Activated CD4-positive, alpha-beta T cell treated with anti-CD3 and anti-CD28 coated beads, Interleukin-2, amount 10 ng/mL, durations not matched to agents 24 days and 14 days (primary cell): ENCODE measurements around the gene SPATA31E1. TPM values are rescaled to one million over a fixed set of nuclear protein-coding genes. Genes with fewer than 3 reads are reported as not detected.

Experiments used
- DNase-seq: peaks from one replicate; pipeline ENCODE4 v3.0.0; 2022
- H3K27ac Mint-ChIP-seq: one replicate; pipeline ENCODE4 v1.8.0; 2022; ENCODE audit warnings: mild to moderate bottlenecking, mixed read lengths
- H3K27me3 Mint-ChIP-seq: one replicate; pipeline ENCODE4 v1.8.0; 2022; ENCODE audit warnings: mixed read lengths
- H3K36me3 Mint-ChIP-seq: one replicate; pipeline ENCODE4 v1.8.0; 2022; ENCODE audit warnings: low read depth, mild to moderate bottlenecking, mixed read lengths
- H3K4me1 Mint-ChIP-seq: one replicate; pipeline ENCODE4 v1.8.0; 2021; ENCODE audit warnings: mixed read lengths
- H3K4me3 Mint-ChIP-seq: one replicate; pipeline ENCODE4 v1.8.0; 2022; ENCODE audit warnings: mild to moderate bottlenecking, moderate library complexity, mixed read lengths
- H3K9me3 Mint-ChIP-seq: one replicate; pipeline ENCODE4 v1.8.0; 2021; ENCODE audit warnings: mixed read lengths
- intact Hi-C: fragments of 100-400 bp; cut with micrococcal nuclease; formaldehyde crosslinking; loops from one replicate; pipeline ENCODE4 v1.15.1; 2023
- total RNA-seq: library from RNA; stranded (reverse); gene quantifications from 2 replicates; pipeline ENCODE4 v1.2.3, GENCODE V29; 2022

The SPATA31E1 gene
- total RNA-seq, 1 donor from 2014 or later = not detected

GRCh38 chr9:87855061-87855460 lies 27.6 kb upstream of the SPATA31E1 start:
- DNase-seq = no peak
- H3K27ac Mint-ChIP-seq = no peak overlapping the region
- peaks cover 4% of the 10 kb centered on the region for H3K9me3 Mint-ChIP-seq
- H3K27me3 Mint-ChIP-seq = no peaks in the 10 kb centered on the region
- H3K36me3 Mint-ChIP-seq = no peaks in the 10 kb centered on the region
- H3K4me1 Mint-ChIP-seq = no peaks in the 10 kb centered on the region
- no peak overlapping the region for H3K4me3 Mint-ChIP-seq
- intact Hi-C loops = no loop called here

GRCh38 chr9:87857141-87857947 lies 25.3 kb upstream of the SPATA31E1 start:
- peaks cover 2% of the 10 kb centered on the region for H3K27me3 Mint-ChIP-seq
- intact Hi-C loops = no loop called here

GRCh38 chr9:87857948-87858335 lies 24.7 kb upstream of the SPATA31E1 start:
- Mint-ChIP-seq H3K36me3 (no peaks in the 10 kb centered on the region), H3K27ac (no peak overlapping the region), H3K27me3 (peaks cover 4% of the 10 kb centered on the region), H3K4me3 (no peak overlapping the region), H3K4me1 (no peaks in the 10 kb centered on the region), H3K9me3 (peaks cover 4% of the 10 kb centered on the region)
- DNase-seq = no peak
- intact Hi-C loops = no loop called here

More at GRCh38 chr9:87857141-87857947, 25.3 kb upstream of the SPATA31E1 start:
- Mint-ChIP-seq H3K4me3 (no peak overlapping the region), H3K27ac (no peak overlapping the region), H3K9me3 (peaks cover 4% of the 10 kb centered on the region), H3K36me3 (no peaks in the 10 kb centered on the region), H3K4me1 (no peaks in the 10 kb centered on the region)
- DNase-seq = no peak

- Mint-ChIP-seq H3K36me3 (no peaks in the 10 kb centered on the region), H3K4me3 (no peak overlapping the region), H3K27ac (no peak overlapping the region), H3K9me3 (peaks cover 4% of the 10 kb centered on the region), H3K4me1 (no peaks in the 10 kb centered on the region), H3K27me3 (peaks cover 4% of the 10 kb centered on the region)
- intact Hi-C loops = no loop called here
- DNase-seq = no peak
These were observed 23.5 kb upstream of the SPATA31E1 start for GRCh38 chr9:87859137-87859536.

GRCh38 chr9:87859786-87860185 lies 22.9 kb upstream of the SPATA31E1 start:
- no peaks in the 10 kb centered on the region for H3K36me3 Mint-ChIP-seq

GRCh38 chr9:87861332-87861731 lies 21.3 kb upstream of the SPATA31E1 start:
- H3K36me3 Mint-ChIP-seq = no peaks in the 10 kb centered on the region
- intact Hi-C loops = no loop called here
- H3K9me3 Mint-ChIP-seq = peaks cover 4% of the 10 kb centered on the region
- H3K4me3 Mint-ChIP-seq = no peak overlapping the region
- no peak overlapping the region for H3K27ac Mint-ChIP-seq
- H3K4me1 Mint-ChIP-seq = no peaks in the 10 kb centered on the region
- no peak for DNase-seq
- peaks cover 6% of the 10 kb centered on the region for H3K27me3 Mint-ChIP-seq

More at GRCh38 chr9:87859786-87860185, 22.9 kb upstream of the SPATA31E1 start:
- H3K27me3 Mint-ChIP-seq = peaks cover 4% of the 10 kb centered on the region
- H3K27ac Mint-ChIP-seq = no peak overlapping the region
- no peak overlapping the region for H3K4me3 Mint-ChIP-seq
- intact Hi-C loops = no loop called here
- H3K9me3 Mint-ChIP-seq = peaks cover 4% of the 10 kb centered on the region
- DNase-seq = no peak
- no peaks in the 10 kb centered on the region for H3K4me1 Mint-ChIP-seq

GRCh38 chr9:87862536-87863268 lies 20.0 kb upstream of the SPATA31E1 start:
- Mint-ChIP-seq H3K9me3 (peaks cover 4% of the 10 kb centered on the region), H3K27ac (no peak overlapping the region), H3K36me3 (no peaks in the 10 kb centered on the region), H3K4me3 (no peak overlapping the region), H3K4me1 (no peaks in the 10 kb centered on the region), H3K27me3 (peaks cover 6% of the 10 kb centered on the region)
- no peak for DNase-seq
- intact Hi-C loops = no loop called here

- Mint-ChIP-seq H3K36me3 (no peaks in the 10 kb centered on the region), H3K4me3 (no peak overlapping the region), H3K4me1 (no peaks in the 10 kb centered on the region), H3K27me3 (peaks cover 6% of the 10 kb centered on the region), H3K27ac (no peak overlapping the region), H3K9me3 (peaks cover 4% of the 10 kb centered on the region)
- DNase-seq = no peak
- intact Hi-C loops = no loop called here
These were observed 18.7 kb upstream of the SPATA31E1 start for GRCh38 chr9:87863882-87864465.

- Mint-ChIP-seq H3K4me1 (no peaks in the 10 kb centered on the region), H3K27ac (no peak overlapping the region)
These were observed 17.8 kb upstream of the SPATA31E1 start for GRCh38 chr9:87864915-87865314.

GRCh38 chr9:87865626-87866025 lies 17.1 kb upstream of the SPATA31E1 start:
- Mint-ChIP-seq H3K36me3 (no peaks in the 10 kb centered on the region), H3K27me3 (peaks cover 6% of the 10 kb centered on the region), H3K4me1 (no peaks in the 10 kb centered on the region), H3K4me3 (no peak overlapping the region), H3K9me3 (no peaks in the 10 kb centered on the region), H3K27ac (no peak overlapping the region)
- intact Hi-C loops = no loop called here
- DNase-seq = no peak

More at GRCh38 chr9:87864915-87865314, 17.8 kb upstream of the SPATA31E1 start:
- intact Hi-C loops = no loop called here
- H3K4me3 Mint-ChIP-seq = no peak overlapping the region
- DNase-seq = no peak
- H3K27me3 Mint-ChIP-seq = peaks cover 6% of the 10 kb centered on the region
- H3K9me3 Mint-ChIP-seq = no peaks in the 10 kb centered on the region
- H3K36me3 Mint-ChIP-seq = no peaks in the 10 kb centered on the region

- Mint-ChIP-seq H3K9me3 (no peaks in the 10 kb centered on the region), H3K27ac (no peak overlapping the region), H3K4me3 (no peak overlapping the region), H3K36me3 (no peaks in the 10 kb centered on the region), H3K27me3 (peaks cover 4% of the 10 kb centered on the region), H3K4me1 (no peaks in the 10 kb centered on the region)
- no peak for DNase-seq
- intact Hi-C loops = no loop called here
These were observed 15.3 kb upstream of the SPATA31E1 start for GRCh38 chr9:87867391-87867790.

GRCh38 chr9:87868175-87868574 lies 14.5 kb upstream of the SPATA31E1 start:
- H3K36me3 Mint-ChIP-seq = no peaks in the 10 kb centered on the region
- H3K27ac Mint-ChIP-seq = no peak overlapping the region
- no peak overlapping the region for H3K4me3 Mint-ChIP-seq
- H3K4me1 Mint-ChIP-seq = no peaks in the 10 kb centered on the region
- H3K27me3 Mint-ChIP-seq = peaks cover 2% of the 10 kb centered on the region
- no peak for DNase-seq
- no peaks in the 10 kb centered on the region for H3K9me3 Mint-ChIP-seq
- intact Hi-C loops = no loop called here

GRCh38 chr9:87868635-87869034 lies 14.0 kb upstream of the SPATA31E1 start:
- Mint-ChIP-seq H3K4me1 (no peaks in the 10 kb centered on the region), H3K9me3 (no peaks in the 10 kb centered on the region), H3K36me3 (no peaks in the 10 kb centered on the region), H3K4me3 (no peak overlapping the region), H3K27ac (no peak overlapping the region), H3K27me3 (peaks cover 2% of the 10 kb centered on the region)
- intact Hi-C loops = no loop called here
- DNase-seq = no peak

- intact Hi-C loops = no loop called here
- Mint-ChIP-seq H3K4me1 (no peaks in the 10 kb centered on the region), H3K36me3 (no peaks in the 10 kb centered on the region), H3K27me3 (peaks cover 2% of the 10 kb centered on the region), H3K27ac (no peak overlapping the region), H3K4me3 (no peak overlapping the region), H3K9me3 (no peaks in the 10 kb centered on the region)
- no peak for DNase-seq
These were observed 13.6 kb upstream of the SPATA31E1 start for GRCh38 chr9:87869082-87869481.
